NCI-H2029 (cell line): ENCODE results near the gene ZNF419.

Experiments
- DNase-seq: peaks from one replicate; lab custom pipeline; 2025; lab: John Stamatoyannopoulos, UW

ZNF419 gene

DNA sequence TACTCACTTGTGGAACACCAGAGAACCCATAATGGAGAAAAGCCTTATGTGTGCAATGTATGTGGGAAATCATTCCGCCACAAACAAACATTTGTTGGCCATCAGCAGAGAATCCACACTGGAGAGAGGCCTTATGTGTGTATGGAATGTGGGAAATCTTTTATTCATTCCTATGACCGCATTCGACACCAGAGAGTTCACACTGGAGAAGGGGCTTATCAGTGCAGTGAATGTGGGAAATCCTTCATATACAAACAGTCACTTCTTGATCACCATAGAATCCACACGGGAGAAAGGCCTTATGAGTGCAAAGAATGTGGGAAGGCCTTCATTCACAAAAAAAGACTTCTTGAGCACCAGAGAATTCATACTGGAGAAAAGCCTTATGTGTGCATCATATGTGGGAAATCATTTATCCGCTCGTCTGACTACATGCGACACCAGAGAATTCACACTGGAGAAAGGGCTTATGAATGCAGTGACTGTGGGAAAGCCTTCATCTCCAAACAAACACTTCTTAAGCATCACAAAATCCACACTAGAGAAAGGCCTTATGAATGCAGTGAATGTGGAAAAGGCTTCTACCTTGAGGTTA, 50.5 kb downstream of the ZNF419 start:
- DNase-seq = no peak
